Suprapubic skin (tissue), 3 donors: Measurements from ENCODE around the gene CLCNKB.

Experiments used
- CTCF ChIP-seq, 2 donors: fragments of 200-600 bp in 1 of 2; fragments of 450-650 bp in 1 of 2; sonication (generic) in 1 of 2; IDR thresholded peaks; one replicate each; pipeline ENCODE4 v1.5.1; 2016 to 2019; ENCODE audit warnings: antibody characterized with exemption in 2 of 2, mild to moderate bottlenecking in 1 of 2, moderate library complexity in 1 of 2
- POLR2A ChIP-seq, 2 donors: fragments of 450-650 bp; IDR thresholded peaks; one replicate each; pipeline ENCODE4 v1.6.1; 2017; ENCODE audit warnings: antibody characterized with exemption in 2 of 2, mild to moderate bottlenecking in 2 of 2, moderate library complexity in 2 of 2

GRCh38 chr1:16006010-16006409 is 37.6 kb upstream of the CLCNKB start:
- TF ChIP-seq CTCF (IDR thresholded peaks at IDR 0.05), result no peak
- TF ChIP-seq POLR2A (IDR thresholded peaks at IDR 0.05), result no peak
